OCI-LY7 (cell line): ENCODE results near the gene PGAP3.

Source experiments
- CTCF ChIP-seq: fragments of 200-600 bp; sonication (generic); conservative IDR thresholded peaks from 2 replicates; pipeline ENCODE4 v1.5.1; 2014; ENCODE audit warnings: mild to moderate bottlenecking, antibody characterized with exemption, low read length, moderate library complexity, mixed read lengths
- EZH2phosphoT487 ChIP-seq: fragments of 200-600 bp; sonication (generic); IDR thresholded peaks from 2 replicates; pipeline ENCODE4 v1.6.1; 2018; ENCODE audit warnings: low read depth, borderline replicate concordance, mild to moderate bottlenecking, mixed run types, antibody characterized with exemption, low read length, moderate library complexity, mixed read lengths

GRCh38 chr17:39695089-39695474, 7.2 kb upstream of the PGAP3 start:
- TF ChIP-seq CTCF (no peak), EZH2phosphoT487 (no peak)
